C4-2B (cell line): ENCODE data around the gene ARHGAP11A.

ENCODE experiments used
- ZFX ChIP-seq: fragments of 450-650 bp; IDR thresholded peaks from 2 replicates; pipeline ENCODE4 v1.6.1; 2017
- TF ChIP-seq, protein P1 (sequence below): fragments of 450-650 bp; conservative IDR thresholded peaks from 2 replicates; pipeline ENCODE4 v1.5.1; 2017; ENCODE audit warnings: mild to moderate bottlenecking

DNA sequence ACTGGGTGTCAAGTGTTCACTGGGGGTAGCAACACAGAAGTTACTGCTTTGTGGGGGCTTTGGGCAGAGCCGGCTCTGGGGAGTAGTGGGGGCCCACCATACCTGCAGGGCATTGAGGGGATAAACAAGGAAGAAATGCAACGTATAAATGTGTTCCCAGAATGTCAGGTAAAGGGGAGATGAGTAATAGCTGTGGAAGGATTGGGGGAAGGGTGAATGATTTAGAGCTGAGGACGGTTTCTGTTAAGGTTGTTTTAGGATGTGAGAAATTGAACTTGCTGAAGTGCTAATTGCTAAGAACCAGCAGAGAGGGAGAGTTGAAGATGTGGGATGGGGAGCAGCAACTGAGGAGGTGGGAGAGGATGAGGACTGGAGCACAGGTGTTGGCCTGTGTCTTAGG, 36.9 kb downstream of the ARHGAP11A start:
- TF ChIP-seq, protein P1, sequence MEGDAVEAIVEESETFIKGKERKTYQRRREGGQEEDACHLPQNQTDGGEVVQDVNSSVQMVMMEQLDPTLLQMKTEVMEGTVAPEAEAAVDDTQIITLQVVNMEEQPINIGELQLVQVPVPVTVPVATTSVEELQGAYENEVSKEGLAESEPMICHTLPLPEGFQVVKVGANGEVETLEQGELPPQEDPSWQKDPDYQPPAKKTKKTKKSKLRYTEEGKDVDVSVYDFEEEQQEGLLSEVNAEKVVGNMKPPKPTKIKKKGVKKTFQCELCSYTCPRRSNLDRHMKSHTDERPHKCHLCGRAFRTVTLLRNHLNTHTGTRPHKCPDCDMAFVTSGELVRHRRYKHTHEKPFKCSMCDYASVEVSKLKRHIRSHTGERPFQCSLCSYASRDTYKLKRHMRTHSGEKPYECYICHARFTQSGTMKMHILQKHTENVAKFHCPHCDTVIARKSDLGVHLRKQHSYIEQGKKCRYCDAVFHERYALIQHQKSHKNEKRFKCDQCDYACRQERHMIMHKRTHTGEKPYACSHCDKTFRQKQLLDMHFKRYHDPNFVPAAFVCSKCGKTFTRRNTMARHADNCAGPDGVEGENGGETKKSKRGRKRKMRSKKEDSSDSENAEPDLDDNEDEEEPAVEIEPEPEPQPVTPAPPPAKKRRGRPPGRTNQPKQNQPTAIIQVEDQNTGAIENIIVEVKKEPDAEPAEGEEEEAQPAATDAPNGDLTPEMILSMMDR = no peak
- TF ChIP-seq ZFX = no peak
